OCI-LY3 (cell line): ENCODE measurements around the gene TBC1D1.

Experiments used
- CTCF ChIP-seq: fragments of 200-600, 300-600 bp; sonication (generic); IDR thresholded peaks from 2 replicates; pipeline ENCODE4 v1.5.1; 2014; ENCODE audit warnings: antibody characterized with exemption, low read length, low read depth
- EZH2phosphoT487 ChIP-seq: fragments of 200-600 bp; shearing (Covaris generic); IDR thresholded peaks from 2 replicates; pipeline ENCODE4 v1.6.1; 2018; ENCODE audit warnings: antibody characterized with exemption, mixed run types, low read depth

- TF ChIP-seq CTCF = no peak
- no peak for TF ChIP-seq EZH2phosphoT487
Measured at GRCh38 chr4:38045289-38045988, 154.6 kb downstream of the TBC1D1 start.
